ENCODE results near the gene MACROD2. TPM values are rescaled to one million over a fixed set of nuclear protein-coding genes. Genes with fewer than 3 reads are reported as not detected.

The MACROD2 gene
- total and polyA plus RNA-seq, 2 donors (not counting 1 experiment from before 2014, with no cell fraction given): 5.3 to 6.7 TPM

GRCh38 chr20:14375416-14375985 is 380.2 kb downstream of the MACROD2 start:
- WGBS (ENCODE audit: insufficient coverage): 89% methylated on average over 3 of the region's 4 CpGs
- H3K9ac ChIP-seq (ENCODE audit: low read length): no peak overlapping the region
- H3K4me1 ChIP-seq (ENCODE audit: control insufficient read depth in 2 of 2, insufficient read depth in 2 of 2, low read length in 2 of 2): no peaks in the 10 kb centered on the region
- no peak overlapping the region for H3K4me2 ChIP-seq (replicated peaks; ENCODE audit: low read depth, low read length, poor library complexity, severe bottlenecking)
- TF ChIP-seq EZH2 (IDR thresholded peaks at IDR 0.05; ENCODE audit: borderline replicate concordance, insufficient read depth, low read depth, low read length, poor library complexity, severe bottlenecking): no peak
- TF ChIP-seq CTCF (IDR thresholded peaks at IDR 0.05): no peak
- Mint-ChIP-seq H3K9me3 (ENCODE audit: insufficient read depth) (no peaks in the 10 kb centered on the region), H3K4me3 (no peak overlapping the region), H3K27ac (no peak overlapping the region), H3K27me3 (peaks cover 4% of the 10 kb centered on the region), H3K4me1 (no peaks in the 10 kb centered on the region)
- no peaks in the 10 kb centered on the region for H3K36me3 ChIP-seq (replicated peaks in 1 of 2; ENCODE audit: control extremely low read depth in 1 of 2, control insufficient read depth in 1 of 2, extremely low read depth in 1 of 2, insufficient read depth in 2 of 2, low read length in 1 of 2)
- H3K4me3 ChIP-seq (ENCODE audit: control extremely low read depth in 1 of 5, extremely low read depth in 1 of 5, insufficient read depth in 1 of 5, low read depth in 2 of 5, low read length in 4 of 5): no peak overlapping the region
- H3K79me2 ChIP-seq (ENCODE audit: control insufficient read depth, insufficient read depth, low read length): no peaks in the 10 kb centered on the region
- CTCF ChIA-PET: no interaction called here
- H3K27ac ChIP-seq (ENCODE audit: low read length in 2 of 2): no peak overlapping the region
- no peak for ATAC-seq (ENCODE audit: low read depth)
- intact Hi-C loops (cut with micrococcal nuclease): no loop called here
- no peaks in the 10 kb centered on the region for H3K9me3 ChIP-seq (ENCODE audit: control extremely low read depth in 1 of 3, control insufficient read depth in 2 of 3, insufficient read depth in 1 of 3, low read length in 2 of 3)
- no peaks in the 10 kb centered on the region for H3K27me3 ChIP-seq (replicated peaks in 1 of 4; ENCODE audit: control extremely low read depth in 1 of 4, control insufficient read depth in 3 of 4, insufficient read depth in 4 of 4, low read length in 3 of 4)
- no peaks in the 10 kb centered on the region for H4K20me1 ChIP-seq (ENCODE audit: control insufficient read depth, insufficient read depth, low read length, poor library complexity, severe bottlenecking)
- H2AFZ ChIP-seq (ENCODE audit: insufficient read depth, low read depth, low read length, poor library complexity, severe bottlenecking): no peak overlapping the region
- POLR2A ChIA-PET: no interaction called here
- no peak for DNase-seq

- CTCF ChIA-PET: no interaction called here
- H3K9me3 Mint-ChIP-seq (ENCODE audit: insufficient read depth): no peaks in the 10 kb centered on the region
Measured at GRCh38 chr20:14378326-14378725, 383.0 kb downstream of the MACROD2 start.

More at GRCh38 chr20:14378326-14378725, 383.0 kb downstream of the MACROD2 start:
- Histone ChIP-seq H3K9me3 (ENCODE audit: control extremely low read depth in 1 of 3, control insufficient read depth in 2 of 3, insufficient read depth in 1 of 3, low read length in 2 of 3) (no peaks in the 10 kb centered on the region), H3K9ac (ENCODE audit: low read length) (no peak overlapping the region), H4K20me1 (ENCODE audit: control insufficient read depth, insufficient read depth, low read length, poor library complexity, severe bottlenecking) (no peaks in the 10 kb centered on the region), H3K4me3 (ENCODE audit: control extremely low read depth in 1 of 5, extremely low read depth in 1 of 5, insufficient read depth in 1 of 5, low read depth in 2 of 5, low read length in 4 of 5) (no peak overlapping the region), H3K4me1 (ENCODE audit: control insufficient read depth in 2 of 2, insufficient read depth in 2 of 2, low read length in 2 of 2) (no peaks in the 10 kb centered on the region), H3K79me2 (ENCODE audit: control insufficient read depth, insufficient read depth, low read length) (no peaks in the 10 kb centered on the region), H2AFZ (ENCODE audit: insufficient read depth, low read depth, low read length, poor library complexity, severe bottlenecking) (no peak overlapping the region), H3K27ac (ENCODE audit: low read length in 2 of 2) (no peak overlapping the region), H3K27me3 (replicated peaks in 1 of 4; ENCODE audit: control extremely low read depth in 1 of 4, control insufficient read depth in 3 of 4, insufficient read depth in 4 of 4, low read length in 3 of 4) (no peaks in the 10 kb centered on the region), H3K36me3 (replicated peaks in 1 of 2; ENCODE audit: control extremely low read depth in 1 of 2, control insufficient read depth in 1 of 2, extremely low read depth in 1 of 2, insufficient read depth in 2 of 2, low read length in 1 of 2) (no peaks in the 10 kb centered on the region), H3K4me2 (replicated peaks; ENCODE audit: low read depth, low read length, poor library complexity, severe bottlenecking) (no peak overlapping the region)
- DNase-seq: no peak
- no peak for ATAC-seq (ENCODE audit: low read depth)
- TF ChIP-seq EZH2 (IDR thresholded peaks at IDR 0.05; ENCODE audit: borderline replicate concordance, insufficient read depth, low read depth, low read length, poor library complexity, severe bottlenecking): no peak
- no peak for TF ChIP-seq CTCF (IDR thresholded peaks at IDR 0.05)
- intact Hi-C loops (cut with micrococcal nuclease): no loop called here
- Mint-ChIP-seq H3K4me3 (no peak overlapping the region), H3K4me1 (no peaks in the 10 kb centered on the region), H3K27ac (no peak overlapping the region), H3K27me3 (no peaks in the 10 kb centered on the region)
- POLR2A ChIA-PET: no interaction called here
